Stimulated activated naive CD8-positive, alpha-beta T cell treated with anti-CD3 and anti-CD28 coated beads, Interleukin-15, Interleukin-2, amounts not matched to agents 100 U/mL and 50 U/mL, for 24 hours (primary cell): ENCODE results near the gene PTPRN2.
"Not testable (repeated sequence)": the region's sequence is repeated elsewhere in the genome, so short reads cannot be mapped to it uniquely, and the experiment has no call there.

Experiments used
- ATAC-seq: fragments of 150-1000 bp; cut with Tn5 transposase; one replicate; pipeline ENCODE4 v1.10.0; 2021
- DNase-seq: peaks from one replicate; pipeline ENCODE4 v3.0.0; 2021

Gene PTPRN2

DNA sequence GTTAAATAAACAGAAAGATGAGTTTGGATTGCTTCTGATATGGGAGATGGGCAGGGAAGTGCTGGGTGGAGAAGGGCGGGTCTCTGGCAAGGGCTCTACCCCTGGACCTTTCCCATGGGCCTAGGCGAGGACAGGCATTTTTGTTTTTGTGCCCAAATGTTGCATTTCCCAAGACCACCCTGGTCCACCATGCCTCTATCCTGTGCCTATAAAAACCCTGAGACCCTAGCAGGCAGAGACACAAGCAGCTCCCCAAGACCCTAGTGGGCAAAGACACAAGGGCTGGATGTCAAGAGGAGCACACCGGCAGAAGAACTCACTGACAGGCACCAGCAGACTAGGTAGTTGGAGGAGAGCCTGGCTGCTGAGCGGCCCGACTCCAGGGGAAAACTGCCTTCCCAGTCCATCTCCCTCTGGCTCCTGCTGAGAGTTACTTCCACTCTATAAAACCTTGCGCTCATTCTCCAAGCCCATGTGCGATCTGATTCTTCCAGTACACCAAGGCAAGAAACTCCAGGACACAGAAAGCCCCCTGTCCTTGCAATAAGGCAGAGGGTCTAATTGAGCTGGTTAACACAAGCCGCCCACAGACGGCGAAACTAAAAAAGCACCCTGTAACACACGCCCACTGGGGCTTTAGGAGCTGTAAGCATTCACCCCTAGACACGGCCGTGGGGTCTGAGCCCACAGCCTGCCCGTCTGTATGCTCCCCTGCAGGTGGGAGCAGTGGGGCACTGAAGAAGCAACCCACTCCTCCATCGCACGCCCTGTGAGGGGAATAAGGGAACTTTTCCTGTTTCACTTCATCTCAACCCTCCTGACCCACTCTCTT, 291.4 kb downstream of the PTPRN2 start:
- no peak for ATAC-seq

DNA sequence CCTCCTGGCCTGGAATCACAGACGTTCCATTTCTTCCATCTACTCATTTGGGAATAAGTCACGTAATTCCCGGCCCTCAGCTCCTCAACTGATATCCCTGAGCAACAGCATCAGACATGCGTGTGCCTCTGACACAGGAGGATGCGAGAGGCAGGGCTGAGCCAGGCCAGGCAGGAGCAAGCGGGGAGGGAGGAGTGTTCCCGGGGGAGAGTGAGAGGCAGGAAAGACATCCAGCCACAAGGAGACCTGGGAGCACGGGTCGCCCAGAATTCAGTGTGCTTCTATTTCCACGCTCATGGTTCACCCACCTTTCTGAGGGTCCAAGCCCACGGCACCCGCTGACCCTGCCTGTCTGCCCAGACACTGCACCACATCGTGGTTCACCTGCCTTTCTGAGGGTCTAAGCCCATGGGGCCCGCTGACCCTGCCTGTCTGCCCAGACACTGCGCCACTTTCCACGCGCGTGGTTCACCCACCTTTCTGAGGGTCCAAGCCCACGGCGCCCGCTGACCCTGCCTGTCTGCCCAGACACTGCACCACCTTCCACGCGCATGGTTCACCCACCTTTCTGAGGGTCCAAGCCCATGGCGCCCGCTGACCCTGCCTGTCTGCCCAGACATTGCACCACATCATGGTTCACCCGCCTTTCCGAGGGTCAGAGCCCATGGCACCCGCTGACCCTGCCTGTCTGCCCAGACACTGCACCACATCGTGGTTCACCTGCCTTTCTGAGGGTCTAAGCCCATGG, 293.0 kb downstream of the PTPRN2 start:
- not testable (repeated sequence) for ATAC-seq

More for the DNA sequence above, 291.4 kb downstream of the PTPRN2 start:
- no peak for DNase-seq

DNA sequence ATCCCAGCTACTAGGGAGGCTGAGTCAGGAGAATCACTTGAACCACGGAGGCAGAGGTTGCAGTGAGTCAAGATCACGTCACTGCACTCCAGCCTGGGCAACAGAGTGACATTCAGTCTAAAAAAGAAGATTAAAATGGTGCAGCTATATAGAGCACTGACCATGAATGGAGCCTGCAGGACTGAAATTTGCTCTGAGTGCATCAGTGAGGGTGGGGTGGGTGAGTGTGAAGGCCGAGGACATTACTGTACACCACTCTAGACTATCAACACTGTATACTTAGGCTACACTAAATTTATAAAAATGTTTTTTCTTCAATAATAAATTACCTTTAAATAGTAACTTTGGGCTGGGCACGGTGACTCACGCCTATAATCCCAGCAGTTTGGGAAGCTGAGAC, 294.7 kb downstream of the PTPRN2 start:
- DNase-seq (no peak), ATAC-seq (no peak)

More for the DNA sequence above, 293.0 kb downstream of the PTPRN2 start:
- DNase-seq, result not testable (repeated sequence)

DNA sequence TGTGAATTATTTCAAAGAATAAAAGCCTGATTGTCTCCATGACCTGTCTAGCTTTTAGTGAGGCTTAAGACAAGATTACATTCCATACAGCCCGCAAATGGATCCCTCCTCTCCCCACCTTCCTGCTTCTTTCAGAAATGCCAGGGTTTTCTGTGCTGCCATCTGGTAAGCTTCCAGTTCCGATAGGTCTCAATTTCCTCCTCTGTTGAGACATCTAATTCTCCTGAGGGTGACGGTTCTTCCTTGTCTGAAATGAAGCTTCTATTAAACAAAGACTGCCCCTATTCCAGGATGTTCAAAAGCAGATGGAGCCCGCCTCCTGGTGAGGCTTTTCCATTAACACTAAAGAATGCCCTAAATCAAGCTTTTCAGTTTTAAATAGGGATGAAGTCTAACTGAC, 295.6 kb downstream of the PTPRN2 start:
- ATAC-seq (no peak), DNase-seq (no peak)

DNA sequence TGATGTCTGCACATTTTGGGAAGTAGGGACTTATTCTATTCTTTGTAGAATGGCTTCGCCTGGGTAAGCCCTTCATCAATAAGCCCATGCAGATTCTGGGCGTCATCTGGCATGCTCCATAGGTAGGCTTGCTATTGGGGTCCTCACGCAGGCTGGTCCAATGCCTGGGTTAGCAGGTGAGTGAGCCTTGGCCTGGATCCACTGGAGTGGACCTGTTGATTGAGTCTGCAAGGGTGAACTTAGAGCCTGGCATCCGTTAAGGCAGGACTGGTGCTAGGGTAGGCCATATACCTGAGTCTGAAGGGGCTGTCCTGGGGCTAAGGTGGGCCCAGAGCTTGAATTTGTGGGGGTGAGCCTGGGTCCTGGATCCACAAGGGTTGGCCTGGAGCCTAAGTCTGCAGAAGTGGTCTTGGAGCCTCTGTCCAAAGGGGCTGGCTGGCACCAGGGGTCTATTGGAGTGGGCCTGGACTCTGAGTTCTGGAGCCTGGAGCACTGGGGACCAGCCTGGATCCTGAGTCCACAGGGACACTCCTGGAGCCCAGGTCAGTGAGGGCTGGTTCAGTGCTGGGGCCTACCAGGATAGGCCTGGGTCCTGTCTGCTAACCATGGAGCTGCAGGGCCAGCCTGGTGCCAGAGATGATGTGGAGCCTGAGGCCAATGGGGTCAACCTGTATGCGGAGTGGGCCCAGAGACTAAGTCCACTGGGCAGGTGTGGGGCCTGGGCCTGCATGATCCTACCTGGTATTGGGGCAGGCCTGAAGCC, 297.7 kb downstream of the PTPRN2 start:
- no peak for ATAC-seq
- no peak for DNase-seq

DNA sequence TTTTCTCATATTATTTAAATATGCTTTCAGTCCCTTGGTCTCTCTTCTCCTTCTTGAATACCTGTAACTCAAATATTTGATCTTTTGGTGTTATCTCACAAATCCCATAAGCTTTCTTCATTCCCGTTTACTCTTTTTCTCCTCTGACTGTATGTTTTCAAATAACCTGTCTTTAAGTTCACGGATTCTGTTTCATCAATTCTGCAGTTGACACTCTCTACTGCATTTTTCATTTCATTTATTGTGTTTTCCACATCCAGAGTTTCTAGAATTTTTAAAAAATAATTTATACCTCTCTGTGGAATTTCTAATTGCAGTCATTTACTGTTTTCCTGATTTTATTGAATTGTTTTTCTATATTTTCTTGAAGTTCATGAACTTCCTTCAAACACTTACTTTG, 298.4 kb downstream of the PTPRN2 start:
- no peak for ATAC-seq

DNA sequence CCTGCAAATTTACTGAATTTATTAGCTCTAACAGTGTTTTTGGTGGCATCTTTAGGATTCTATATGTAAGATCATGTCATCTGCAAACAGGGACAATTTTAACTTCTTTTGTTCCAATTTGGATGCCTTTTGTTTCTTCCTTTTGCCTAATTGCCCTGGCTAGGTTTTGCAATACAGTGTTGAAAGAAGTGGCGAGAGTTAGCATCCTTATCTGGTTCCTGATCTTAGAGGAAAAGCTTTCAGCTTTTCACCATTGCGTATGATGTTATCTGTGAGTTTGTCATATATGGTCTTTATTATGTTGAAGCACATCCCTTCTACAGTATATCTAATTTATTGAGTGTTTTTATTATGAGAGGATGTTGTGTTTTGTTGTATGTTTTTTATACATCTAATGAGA, 301.4 kb downstream of the PTPRN2 start:
- ATAC-seq (no peak), DNase-seq (no peak)

More for the DNA sequence above, 298.4 kb downstream of the PTPRN2 start:
- DNase-seq, result no peak

DNA sequence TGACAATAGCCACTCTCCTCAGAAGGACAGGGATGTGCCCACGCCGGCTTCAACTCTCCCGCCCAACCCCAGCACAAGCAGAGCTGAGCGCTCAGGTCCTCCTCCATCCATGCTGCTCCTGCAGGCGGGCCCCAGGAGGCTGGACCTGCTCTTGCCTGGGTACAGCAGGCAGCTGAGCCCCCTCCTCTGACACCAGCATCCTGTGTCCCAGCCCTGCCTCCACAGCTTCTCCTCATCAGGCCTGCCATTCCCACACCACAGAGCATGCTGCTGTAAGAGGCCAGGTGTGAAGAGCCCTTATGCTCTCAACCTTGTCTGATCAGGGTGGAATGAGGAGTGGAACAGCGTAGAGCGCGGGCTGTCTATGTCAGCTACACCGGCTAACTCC, 302.2 kb downstream of the PTPRN2 start:
- ATAC-seq (no peak), DNase-seq (no peak)

DNA sequence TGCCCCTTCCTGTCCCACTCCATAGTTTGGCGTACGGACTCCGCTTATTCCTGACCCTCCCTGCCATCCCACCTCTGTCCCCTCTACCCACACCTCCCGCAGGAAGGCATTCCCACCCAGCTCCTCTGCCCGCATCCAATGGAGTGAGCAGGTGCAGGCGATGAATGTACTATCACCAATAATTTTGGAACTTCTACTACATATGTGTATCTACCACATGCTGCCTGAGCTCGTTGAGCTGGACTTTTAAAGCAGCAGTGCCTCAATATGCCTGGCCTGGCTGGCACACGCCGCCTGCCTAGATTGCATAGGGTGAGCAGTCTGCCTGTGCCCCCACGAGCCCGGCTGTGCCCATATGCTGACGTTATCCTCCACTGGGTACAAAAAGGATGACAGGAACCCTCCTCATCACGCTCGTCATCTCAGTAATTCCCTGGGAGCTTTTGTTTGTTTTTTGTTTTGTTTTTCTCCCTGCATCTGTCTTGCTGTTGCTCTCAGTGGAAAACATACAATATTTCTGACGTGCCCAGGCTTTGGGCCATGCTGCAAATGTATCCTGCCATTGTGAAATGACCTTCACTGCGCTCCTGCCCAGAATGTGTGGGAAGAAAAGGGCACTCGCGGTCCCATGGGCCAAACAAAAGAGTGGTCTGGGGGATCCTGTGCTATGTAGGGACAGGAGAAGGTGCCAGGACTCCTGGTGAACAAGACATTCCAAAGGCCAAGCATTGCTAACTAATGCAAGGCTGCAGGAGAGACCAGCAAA, 302.8 kb downstream of the PTPRN2 start:
- DNase-seq, result no peak
- no peak for ATAC-seq

DNA sequence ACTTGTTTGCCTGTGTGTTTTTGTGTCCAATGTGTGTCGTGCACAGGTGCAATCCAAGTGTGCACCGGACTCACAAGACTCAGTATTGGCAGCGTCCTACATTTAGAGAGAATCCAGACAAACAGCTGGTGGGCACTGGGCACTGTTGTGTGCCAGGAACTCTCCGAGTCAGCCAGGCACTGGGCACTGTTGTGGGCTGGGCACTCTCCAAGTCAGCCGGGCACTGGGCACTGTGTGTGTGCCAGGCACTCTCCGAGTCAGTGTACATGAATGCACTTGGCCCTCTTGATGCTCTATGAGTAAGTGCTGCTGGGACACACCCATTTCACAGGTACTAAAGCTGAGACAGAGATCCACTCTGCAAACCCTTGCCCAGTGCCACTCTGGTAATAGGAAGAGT, 303.5 kb downstream of the PTPRN2 start:
- DNase-seq (no peak), ATAC-seq (no peak)

DNA sequence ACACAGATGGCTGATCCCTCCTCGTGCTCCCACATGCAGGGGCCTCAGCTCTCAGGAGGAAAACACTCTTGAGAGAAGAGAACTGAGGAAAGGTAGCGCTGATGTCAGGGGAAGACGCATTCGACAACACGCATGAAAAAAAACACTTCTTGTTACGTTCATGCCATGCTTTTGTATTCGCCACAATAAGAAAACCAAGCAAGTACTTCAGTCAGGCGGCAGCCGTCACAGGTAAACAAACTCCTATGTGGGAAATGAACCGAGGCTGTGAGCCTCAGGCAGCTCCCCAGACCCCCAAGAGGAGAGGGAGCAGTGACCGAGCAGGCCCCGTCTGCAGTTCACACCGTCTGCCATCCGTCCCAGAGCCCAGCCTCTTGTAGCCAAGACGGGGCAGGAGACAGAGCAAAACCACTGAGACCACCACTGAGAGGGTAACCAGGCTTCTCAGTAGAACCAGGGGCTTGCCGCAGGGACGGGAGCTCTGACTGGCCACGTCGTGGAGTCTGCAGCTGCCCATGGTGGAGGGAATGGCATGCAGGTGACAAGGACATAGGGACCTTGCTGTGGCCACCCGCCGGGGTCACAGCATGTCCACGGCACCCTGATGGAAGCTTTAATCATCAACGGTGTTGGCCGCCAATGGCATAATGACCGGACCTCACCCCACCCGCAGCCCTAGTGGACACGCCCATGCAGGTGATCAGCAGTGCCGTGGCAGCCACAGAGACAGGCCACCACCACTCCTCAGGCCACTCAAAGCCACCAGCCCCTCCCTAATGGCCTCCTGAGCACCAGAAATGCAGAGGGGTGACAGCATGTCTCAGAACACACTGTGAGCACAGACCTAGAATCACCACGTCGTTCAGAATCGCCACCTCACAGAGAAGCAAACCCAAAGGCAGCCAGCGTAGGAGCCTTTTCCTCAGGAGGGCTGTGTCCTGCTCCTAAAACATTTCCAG, 304.3 kb downstream of the PTPRN2 start:
- DNase-seq (no peak), ATAC-seq (no peak)

DNA sequence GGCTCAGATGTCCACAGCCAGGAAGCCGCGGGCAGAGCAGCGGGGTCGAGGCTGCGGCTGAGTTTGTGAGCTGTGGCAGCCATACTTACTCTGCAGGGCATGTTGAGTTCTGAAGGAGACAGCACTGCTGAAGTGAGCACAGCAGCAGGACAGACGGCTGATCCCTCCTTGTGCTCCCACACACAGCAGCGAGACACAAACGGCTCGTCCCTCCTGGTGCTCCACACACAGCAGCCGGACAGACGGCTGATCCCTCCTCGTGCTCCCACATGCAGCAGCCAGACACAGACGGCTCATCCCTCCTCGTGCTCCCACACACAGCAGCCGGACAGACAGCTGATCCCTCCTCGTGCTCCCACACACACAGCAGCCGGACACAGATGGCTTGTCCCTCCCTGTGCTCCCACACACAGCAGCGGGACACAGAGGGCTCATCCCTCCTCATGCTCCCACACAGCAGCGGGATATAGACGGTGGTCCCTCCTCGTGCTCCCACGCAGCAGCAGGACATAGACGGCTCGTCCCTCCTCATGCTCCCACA, 305.1 kb downstream of the PTPRN2 start:
- ATAC-seq, result no peak

DNA sequence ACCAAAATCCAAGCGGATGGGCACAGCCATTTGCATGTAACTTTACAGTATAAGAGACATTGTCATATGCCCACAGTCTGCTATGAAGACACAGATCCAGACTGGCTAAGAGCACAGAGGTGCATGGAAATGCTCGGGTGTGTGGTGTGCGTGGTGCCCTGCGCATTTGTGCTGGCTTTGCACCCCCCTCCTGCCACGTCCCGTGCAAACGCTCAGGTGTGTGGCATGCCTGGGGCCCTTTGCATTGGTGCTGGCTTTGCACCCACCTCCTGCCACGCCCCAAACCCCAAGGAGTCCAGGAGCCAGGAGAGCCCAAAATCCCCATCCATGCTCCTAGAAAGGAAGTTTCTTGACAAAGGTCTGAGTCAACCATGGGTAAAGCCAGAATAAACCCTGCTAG, 306.2 kb downstream of the PTPRN2 start:
- no peak for DNase-seq
- no peak for ATAC-seq

More for the DNA sequence above, 305.1 kb downstream of the PTPRN2 start:
- DNase-seq, result no peak

DNA sequence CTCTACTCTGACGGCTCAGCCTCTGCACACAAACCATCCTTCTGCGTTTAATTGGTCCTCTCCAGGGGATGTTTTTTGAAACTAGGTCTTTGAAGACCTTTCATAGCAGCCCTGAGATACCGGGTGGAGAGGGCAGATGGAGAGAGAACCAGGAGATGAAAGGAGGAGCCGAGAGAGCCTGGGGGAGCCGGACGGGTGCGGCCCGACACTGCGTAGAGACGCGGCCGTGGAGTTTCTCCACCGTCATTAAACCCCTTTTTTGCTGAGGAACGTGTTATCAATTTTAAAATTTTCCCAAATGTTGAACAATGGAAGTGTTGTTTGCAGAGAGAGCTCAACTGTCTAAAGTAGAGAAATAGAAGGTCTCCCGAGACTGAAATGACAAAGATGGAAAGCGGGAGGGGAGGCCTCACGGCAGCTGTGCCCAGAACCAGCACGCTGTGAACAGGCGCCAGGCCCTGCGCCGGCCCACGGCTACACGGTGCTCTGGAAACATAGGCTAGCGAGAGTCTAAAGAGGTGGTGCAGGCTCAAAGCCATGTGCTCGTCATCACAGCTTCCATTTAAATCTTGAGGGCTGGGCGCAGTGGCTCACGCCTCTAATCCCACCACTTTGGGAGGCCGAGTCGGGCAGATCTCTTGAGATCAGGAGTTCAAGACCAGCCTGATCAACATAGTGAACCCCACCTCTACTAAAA, 307.0 kb downstream of the PTPRN2 start:
- DNase-seq (no peak), ATAC-seq (no peak)

DNA sequence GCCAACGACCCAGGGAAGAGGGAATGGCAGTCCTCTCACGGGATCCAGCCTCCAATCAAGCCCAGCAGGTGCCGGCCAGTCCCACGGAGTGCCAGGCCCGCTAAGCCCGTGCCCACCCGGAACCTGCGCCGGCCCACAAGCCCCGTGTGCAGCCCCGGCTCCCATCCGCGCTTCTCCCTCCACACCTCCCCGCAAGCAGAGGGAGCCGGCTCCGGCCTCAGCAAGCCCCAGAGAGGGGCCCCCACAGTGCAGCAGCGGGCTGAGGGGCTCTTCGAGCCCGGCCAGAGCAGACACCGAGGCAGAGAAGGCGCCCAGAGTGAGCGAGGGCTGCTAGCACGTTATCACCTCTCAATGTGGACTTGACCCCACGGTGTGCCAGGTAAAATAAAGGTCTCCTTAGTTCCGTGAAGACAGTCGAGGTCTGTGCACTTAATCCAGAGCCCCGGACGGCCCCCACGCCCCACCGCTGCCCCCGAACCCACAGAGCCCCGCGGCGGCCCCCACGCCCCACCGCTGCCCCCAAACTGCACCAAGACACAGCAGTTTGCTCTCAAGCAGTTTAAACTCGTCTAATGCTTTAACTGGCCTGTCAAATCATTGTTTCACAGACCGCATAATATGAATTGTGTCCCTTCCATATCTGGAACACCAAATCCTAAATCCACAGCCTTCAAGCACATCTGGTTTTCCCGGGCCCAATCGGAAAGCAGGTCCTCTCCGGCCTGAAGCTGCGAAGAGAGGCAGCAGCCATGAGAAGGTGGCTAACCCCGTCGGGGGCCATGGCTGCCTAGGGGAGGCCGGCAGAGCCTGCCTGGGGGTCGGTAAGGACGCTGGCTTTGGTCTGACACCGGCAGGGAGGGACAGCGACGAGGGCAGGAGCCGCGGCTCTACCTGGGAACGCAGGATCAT, 307.8 kb downstream of the PTPRN2 start:
- DNase-seq, result no peak
- no peak for ATAC-seq

DNA sequence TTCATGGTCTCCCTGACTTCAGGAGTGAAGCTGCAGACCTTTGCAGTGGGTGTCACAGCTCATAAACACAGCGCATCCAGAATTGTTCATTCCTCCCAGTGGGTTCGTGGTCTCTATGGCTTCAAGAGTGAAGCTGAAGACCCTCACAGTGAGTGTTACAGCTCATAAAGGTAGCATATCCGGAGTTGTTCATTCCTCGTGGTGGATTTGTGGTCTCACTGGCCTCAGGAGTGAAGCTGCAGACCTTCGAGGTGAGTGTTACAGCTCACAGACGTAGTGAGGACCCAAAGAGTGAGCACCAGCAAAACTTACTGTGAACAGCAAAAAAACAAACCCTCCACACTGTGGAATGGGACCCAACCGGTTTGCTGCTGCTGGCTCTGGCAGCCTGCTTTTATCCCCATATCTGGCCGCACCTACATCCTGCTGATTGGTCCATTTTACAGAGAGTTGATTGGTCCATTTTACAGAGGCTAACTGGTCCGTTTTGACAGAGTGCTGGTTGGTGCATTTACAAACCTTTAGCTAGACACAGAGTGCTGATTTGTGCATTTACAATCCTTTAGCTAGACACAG, 308.8 kb downstream of the PTPRN2 start:
- no peak for ATAC-seq

DNA sequence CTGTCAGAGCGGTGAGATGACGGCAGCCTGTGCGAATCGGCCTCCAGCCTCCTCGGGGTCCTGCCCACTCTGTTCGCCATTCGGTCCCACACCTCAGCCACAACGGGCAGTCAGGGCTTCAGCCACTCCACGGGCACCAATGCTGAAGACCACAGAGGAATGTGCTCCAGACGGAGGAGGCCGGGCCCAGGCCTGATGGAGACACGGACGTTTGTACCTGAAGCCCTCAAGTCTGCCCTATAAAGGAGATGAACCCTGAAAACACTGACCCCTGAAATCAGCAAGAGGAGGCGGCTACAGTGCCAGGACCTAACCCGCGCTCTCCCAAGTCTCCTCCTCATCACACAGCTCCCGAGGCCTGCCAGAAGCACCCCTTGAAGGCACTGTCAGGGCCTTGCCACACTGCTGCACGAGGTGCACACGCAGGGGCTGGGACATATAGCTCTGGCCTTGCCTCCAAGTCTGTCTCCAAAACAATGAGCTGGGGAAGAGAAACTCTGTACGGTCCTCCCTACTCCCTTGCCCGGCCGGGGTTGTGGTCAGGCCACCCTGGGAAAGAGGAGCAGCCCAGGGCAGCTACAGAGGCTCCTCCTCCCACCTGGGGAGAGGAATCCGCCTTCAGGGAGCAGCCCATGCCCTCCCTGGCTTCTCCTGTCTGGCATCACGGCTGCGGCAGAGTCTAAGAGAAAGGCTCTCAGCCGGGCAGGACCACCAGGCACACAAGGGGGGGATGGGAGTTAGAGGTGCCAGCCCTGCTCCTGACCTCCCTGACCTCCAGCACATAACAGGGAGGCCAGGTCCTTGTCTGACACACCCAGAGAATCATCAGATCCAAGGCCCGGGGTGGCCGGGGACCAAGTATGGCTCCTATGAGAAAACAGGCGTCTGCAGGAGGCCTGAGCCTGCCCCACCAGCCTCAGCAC, 310.1 kb downstream of the PTPRN2 start:
- DNase-seq, result no peak
- no peak for ATAC-seq

More for the DNA sequence above, 308.8 kb downstream of the PTPRN2 start:
- DNase-seq, result no peak
